H1 (cell line): ENCODE measurements around the gene MAGEC3. TPM values are rescaled to one million over a fixed set of nuclear protein-coding genes. Genes with fewer than 3 reads are reported as not detected.

Source experiments
- CTCF ChIA-PET: fragments of 300-600 bp; sonication (Branson Sonifier 250); formaldehyde crosslinking; loops from one replicate; lab custom pipeline; 2021; ENCODE audit not compliant: partially characterized antibody; lab: Charles Lee
- POLR2A ChIA-PET: fragments of 300-600 bp; sonication (Branson Sonifier 250); formaldehyde crosslinking; loops from one replicate; lab custom pipeline; 2021; ENCODE audit warnings: inconsistent platforms; ENCODE audit not compliant: partially characterized antibody; lab: Charles Lee
- DNase-seq, 2 experiments: peaks; one replicate each; pipeline versions ENCODE4 v3.0.0 to v3.0.0-alpha.2; 2010 to 2022; ENCODE audit warnings: low spot score in 2 of 2, low read depth in 1 of 2, mixed read lengths in 1 of 2
- FAIRE-seq: peaks from 2 replicates; lab custom pipeline; 2011; peaks lifted over from hg19 to GRCh38; lab: Jason Lieb, UNC
- H2AFZ ChIP-seq: 2 replicates; pipeline ENCODE4 v1.8.1; 2012; ENCODE audit warnings: low read length, inconsistent platforms
- H2AK5ac ChIP-seq: 2 replicates; pipeline ENCODE4 v1.6.1; 2013; ENCODE audit warnings: low read depth, low read length
- H2BK120ac ChIP-seq: replicated peaks from 2 replicates; pipeline ENCODE3; 2013; ENCODE audit warnings: low read depth, low read length, inconsistent platforms
- H2BK12ac ChIP-seq: 2 replicates; pipeline ENCODE4 v1.6.1; 2013; ENCODE audit warnings: low read depth, low read length
- H2BK15ac ChIP-seq: 2 replicates; pipeline ENCODE4 v1.6.1; 2013; ENCODE audit warnings: low read length
- H2BK20ac ChIP-seq: 2 replicates; pipeline ENCODE4 v1.6.1; 2013; ENCODE audit warnings: low read length
- H2BK5ac ChIP-seq: 2 replicates; pipeline ENCODE4 v1.6.1; 2013; ENCODE audit warnings: low read depth, low read length
- H3K14ac ChIP-seq: 2 replicates; pipeline ENCODE4 v1.6.1; 2013; ENCODE audit warnings: inconsistent platforms; ENCODE audit not compliant: insufficient read length
- H3K18ac ChIP-seq: 2 replicates; pipeline ENCODE4 v1.6.1; 2013; ENCODE audit warnings: low read length; ENCODE audit errors: extremely low read depth
- H3K23ac ChIP-seq: 2 replicates; pipeline ENCODE4 v1.6.1; 2013; ENCODE audit warnings: inconsistent platforms; ENCODE audit not compliant: insufficient read length
- H3K23me2 ChIP-seq: 2 replicates; pipeline ENCODE4 v1.6.1; 2013; ENCODE audit warnings: low read depth, low read length
- H3K27ac ChIP-seq: 2 replicates; pipeline ENCODE4 v1.6.1; 2011; ENCODE audit warnings: low read depth, low read length, inconsistent platforms
- H3K27me3 ChIP-seq, 4 experiments: replicated peaks in 1 of 4; 1 replicate in 1 of 4; 2 replicates in 3 of 4; pipeline versions ENCODE4 v1.6.1 to v1.8.1; 2011 to 2013; ENCODE audit warnings: low read length in 3 of 4, mild to moderate bottlenecking in 3 of 4, inconsistent platforms in 2 of 4, mixed read lengths in 2 of 4, moderate library complexity in 1 of 4; ENCODE audit not compliant: control insufficient read depth in 3 of 4, insufficient read depth in 3 of 4; ENCODE audit errors: extremely low read depth in 1 of 4
- H3K36me3 ChIP-seq, 4 experiments: 2 replicates each; pipeline versions ENCODE4 v1.6.1 to v1.8.1; 2011 to 2013; ENCODE audit warnings: mild to moderate bottlenecking in 4 of 4, low read length in 3 of 4, moderate library complexity in 2 of 4, control low read depth in 1 of 4, inconsistent platforms in 1 of 4; ENCODE audit not compliant: insufficient read depth in 4 of 4, control insufficient read depth in 2 of 4
- H3K4ac ChIP-seq: replicated peaks from 2 replicates; pipeline ENCODE3; 2013; ENCODE audit warnings: low read length, low read depth, mixed read lengths, inconsistent platforms; ENCODE audit not compliant: insufficient read length
- H3K4me1 ChIP-seq, 4 experiments: replicated peaks in 1 of 4; 1 replicate in 1 of 4; 2 replicates in 3 of 4; pipeline versions ENCODE4 v1.6.1 to v1.8.1; 2011 to 2013; ENCODE audit warnings: low read length in 3 of 4, inconsistent platforms in 2 of 4, mixed read lengths in 1 of 4; ENCODE audit not compliant: insufficient read depth in 4 of 4, control insufficient read depth in 3 of 4
- H3K4me2 ChIP-seq, 2 experiments: 2 replicates each; pipeline versions ENCODE4 v1.6.1 to v1.8.1; 2011 to 2013; ENCODE audit warnings: low read depth in 2 of 2, low read length in 2 of 2, control low read depth in 1 of 2, inconsistent platforms in 1 of 2, mild to moderate bottlenecking in 1 of 2; ENCODE audit not compliant: insufficient read depth in 1 of 2
- H3K4me3 ChIP-seq, 4 experiments: fragments of 200-600, 300-600 bp in 1 of 4; sonication (generic), shearing (Covaris generic), sonication (Bioruptor Twin) in 1 of 4; 2 replicates each; pipeline versions ENCODE4 v1.5.1 to v1.8.1; 2011 to 2016; ENCODE audit warnings: low read length in 4 of 4, low read depth in 3 of 4, control low read depth in 2 of 4, inconsistent platforms in 2 of 4, mild to moderate bottlenecking in 2 of 4, mixed read lengths in 1 of 4, moderate library complexity in 1 of 4; ENCODE audit not compliant: insufficient read depth in 2 of 4; ENCODE audit errors: extremely low read depth in 1 of 4
- H3K56ac ChIP-seq: replicated peaks from 2 replicates; pipeline ENCODE3; 2013; ENCODE audit warnings: low read depth, mild to moderate bottlenecking, mixed read lengths, low read length, inconsistent platforms; ENCODE audit not compliant: insufficient read length
- H3K79me1 ChIP-seq: 2 replicates; pipeline ENCODE4 v1.6.1; 2013; ENCODE audit warnings: low read depth, low read length, control low read depth
- H3K79me2 ChIP-seq, 2 experiments: 2 replicates each; pipeline versions ENCODE4 v1.6.1 to v1.8.1; 2012 to 2013; ENCODE audit warnings: low read length in 2 of 2, mild to moderate bottlenecking in 2 of 2, inconsistent platforms in 1 of 2; ENCODE audit not compliant: insufficient read depth in 2 of 2, control insufficient read depth in 1 of 2
- H3K9ac ChIP-seq, 4 experiments: replicated peaks in 1 of 4; 1 replicate in 1 of 4; 2 replicates in 3 of 4; pipeline versions ENCODE4 v1.6.1 to v1.8.1; 2011 to 2013; ENCODE audit warnings: low read depth in 3 of 4, low read length in 3 of 4, control low read depth in 2 of 4, mild to moderate bottlenecking in 2 of 4, moderate library complexity in 2 of 4, inconsistent platforms in 1 of 4; ENCODE audit errors: extremely low read depth in 1 of 4
- H3K9me3 ChIP-seq, 2 experiments: 2 replicates each; pipeline versions ENCODE4 v1.6.1 to v1.8.1; 2012 to 2013; ENCODE audit warnings: mild to moderate bottlenecking in 2 of 2, moderate library complexity in 2 of 2, control low read depth in 1 of 2, inconsistent platforms in 1 of 2, low read depth in 1 of 2, low read length in 1 of 2, mixed read lengths in 1 of 2; ENCODE audit not compliant: insufficient read depth in 2 of 2
- H4K20me1 ChIP-seq, 2 experiments: replicated peaks in 1 of 2; 2 replicates each; pipeline versions ENCODE3 to v1.8.1; 2011 to 2013; ENCODE audit warnings: inconsistent platforms in 2 of 2, low read length in 2 of 2, mild to moderate bottlenecking in 1 of 2; ENCODE audit not compliant: insufficient read depth in 2 of 2, control insufficient read depth in 1 of 2
- H4K5ac ChIP-seq: 2 replicates; pipeline ENCODE4 v1.6.1; 2013; ENCODE audit warnings: low read length, low read depth, mixed read lengths, inconsistent platforms; ENCODE audit not compliant: insufficient read length
- H4K8ac ChIP-seq: 2 replicates; pipeline ENCODE4 v1.8.0; 2013; ENCODE audit warnings: mild to moderate bottlenecking, moderate library complexity, low read length, inconsistent platforms; ENCODE audit not compliant: insufficient read depth; ENCODE audit errors: extremely low read depth
- H4K91ac ChIP-seq: replicated peaks from 2 replicates; pipeline ENCODE3; 2013; ENCODE audit warnings: low read length, mixed read lengths, inconsistent platforms; ENCODE audit not compliant: insufficient read length
- SRF ChIP-seq: IDR thresholded peaks from 2 replicates; pipeline ENCODE4 v1.6.1; 2011; ENCODE audit warnings: mild to moderate bottlenecking, low read depth, low read length, moderate library complexity
- WGBS, 2 experiments: shearing (Covaris generic) in 1 of 2; methylation state at CpG; one replicate each; pipeline versions ENCODE4 v1.1.6 to v1.1.7; 2013 to 2015; ENCODE audit warnings: low lambda C conversion rate in 2 of 2, mixed read lengths in 2 of 2, inconsistent platforms in 1 of 2, low coverage in 1 of 2, missing lambda C conversion rate in 1 of 2; ENCODE audit not compliant: insufficient replicate concordance in 2 of 2, insufficient coverage in 1 of 2, insufficient read length in 1 of 2; ENCODE audit errors: extremely low coverage in 1 of 2, missing lambda C conversion rate in 1 of 2; 5-methylcytosine and 5-hydroxymethylcytosine counted together
- polyA plus RNA-seq, 7 experiments: library from polyadenylated mRNA; depleted of rRNA in 3 of 7; stranded (reverse) in 5 of 7; unstranded in 2 of 7; fragments of >200 nt in 5 of 7; fragments of 200-250 nt in 2 of 7; gene quantifications; 1 replicate in 5 of 7; 2 replicates in 1 of 7; 4 replicates in 1 of 7; pipeline versions ENCODE4 v1.2.1 to v1.2.3, GENCODE V29; 2011 to 2013; ENCODE audit warnings: missing spikeins in 2 of 7, mixed read lengths in 2 of 7
- total RNA-seq: library from RNA; stranded (reverse); fragmentation: NEBNext Ultra II Directional; extraction: Animal tissue kit (Norgen Biotek cat#: 25700); gene quantifications from 2 replicates; pipeline ENCODE4 v1.2.1, GENCODE V29; 2021

The MAGEC3 gene
- total and polyA plus RNA-seq, 2 of the 8 experiments (the other 6 are each of a cell fraction or from before 2014, with no cell fraction given): not detected

DNA sequence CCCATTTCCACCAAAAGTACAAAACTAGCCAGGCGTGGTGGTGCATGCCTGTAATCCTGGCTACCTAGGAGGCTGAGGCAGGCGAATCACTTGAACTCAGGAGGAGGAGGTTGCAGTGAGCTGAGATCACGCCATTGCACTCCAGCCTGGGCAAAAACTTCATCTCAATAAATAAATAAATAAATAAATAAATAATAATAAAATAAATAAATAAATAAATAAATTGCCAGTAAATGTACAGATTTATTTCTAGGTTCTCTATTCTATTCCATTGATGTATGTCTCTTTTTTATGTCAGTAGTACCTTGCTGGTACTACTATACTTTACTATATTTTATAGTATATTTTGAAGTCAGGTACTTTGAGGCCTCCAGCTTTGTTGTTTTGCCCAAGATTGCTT lies 109.2 kb downstream of the MAGEC3 start:
- CTCF ChIA-PET: interaction anchor here (0.6 kb wide), 1 partner anchor 1054 kb away, joined by 3 read pairs; no protein-coding TSS in a partner anchor
- TF ChIP-seq SRF: no peak

More for the DNA sequence above, 109.2 kb downstream of the MAGEC3 start:
- Histone ChIP-seq H4K91ac (no peak overlapping the region), H3K4ac (no peak overlapping the region), H3K18ac (no peak overlapping the region), H3K4me1 (no peaks in the 10 kb centered on the region), H2BK12ac (no peak overlapping the region), H2BK120ac (no peak overlapping the region), H3K4me2 (no peak overlapping the region), H3K56ac (no peak overlapping the region), H3K14ac (no peak overlapping the region), H3K23me2 (no peaks in the 10 kb centered on the region), H2BK20ac (no peak overlapping the region), H2BK5ac (no peak overlapping the region), H2AFZ (no peak overlapping the region), H2AK5ac (no peak overlapping the region), H3K36me3 (no peaks in the 10 kb centered on the region), H3K4me3 (no peak overlapping the region), H2BK15ac (no peak overlapping the region), H3K9me3 (no peaks in the 10 kb centered on the region), H3K27me3 (no peaks in the 10 kb centered on the region), H3K79me2 (no peaks in the 10 kb centered on the region), H4K5ac (no peak overlapping the region), H4K20me1 (no peaks in the 10 kb centered on the region), H3K23ac (no peak overlapping the region), H3K27ac (no peak overlapping the region), H3K9ac (no peak overlapping the region), H4K8ac (no peak overlapping the region), H3K79me1 (no peaks in the 10 kb centered on the region)
- FAIRE-seq: no peak
- DNase-seq: no peak
- WGBS, 2 experiments: 75% methylated on average over 3 of the region's 3 CpGs; no CpG with 5 or more reads in 1 of the 2 experiments
- POLR2A ChIA-PET: no interaction called here
